Uterus (tissue), 2 donors: ENCODE measurements around the gene CGAS.

Experiments used
- CTCF ChIP-seq, 4 experiments: fragments of 200-600 bp in 2 of 4; fragments of 450-650 bp in 2 of 4; sonication (generic) in 2 of 4; IDR thresholded peaks; one replicate each; pipeline ENCODE4 v1.5.1; 2016 to 2019; ENCODE audit warnings: antibody characterized with exemption in 4 of 4, mild to moderate bottlenecking in 2 of 4, moderate library complexity in 1 of 4
- POLR2A ChIP-seq, 2 donors: fragments of 450-650 bp; IDR thresholded peaks; one replicate each; pipeline ENCODE4 v1.6.1; 2016; ENCODE audit warnings: antibody characterized with exemption in 2 of 2, mild to moderate bottlenecking in 1 of 2, moderate library complexity in 1 of 2

DNA sequence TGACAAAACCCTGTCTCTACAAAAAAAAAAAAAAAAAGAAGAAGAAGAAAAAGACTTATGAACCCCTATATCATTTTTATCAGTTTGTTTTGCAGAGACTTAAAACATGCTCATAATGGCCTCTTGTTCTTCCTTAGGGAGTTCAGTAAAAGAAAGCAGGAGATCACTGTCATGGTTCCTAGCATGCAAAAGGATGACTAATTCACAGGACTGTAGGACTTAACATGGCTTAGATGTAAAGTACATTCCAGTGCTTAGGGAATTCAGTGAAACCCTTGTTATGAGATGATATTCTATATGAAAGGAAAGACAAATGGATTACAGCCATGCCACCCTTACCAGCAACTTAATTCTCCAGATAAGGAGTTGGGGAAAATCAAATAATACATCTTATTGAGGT, 39.3 kb upstream of the CGAS start:
- TF ChIP-seq CTCF (IDR thresholded peaks at IDR 0.05) (no peak), POLR2A (IDR thresholded peaks at IDR 0.05) (no peak)
